ENCODE measurements around the gene PDK2.
A peak's percentile ranks its signal among the peaks of the same experiment; 100 is the strongest.

Gene PDK2

DNA sequence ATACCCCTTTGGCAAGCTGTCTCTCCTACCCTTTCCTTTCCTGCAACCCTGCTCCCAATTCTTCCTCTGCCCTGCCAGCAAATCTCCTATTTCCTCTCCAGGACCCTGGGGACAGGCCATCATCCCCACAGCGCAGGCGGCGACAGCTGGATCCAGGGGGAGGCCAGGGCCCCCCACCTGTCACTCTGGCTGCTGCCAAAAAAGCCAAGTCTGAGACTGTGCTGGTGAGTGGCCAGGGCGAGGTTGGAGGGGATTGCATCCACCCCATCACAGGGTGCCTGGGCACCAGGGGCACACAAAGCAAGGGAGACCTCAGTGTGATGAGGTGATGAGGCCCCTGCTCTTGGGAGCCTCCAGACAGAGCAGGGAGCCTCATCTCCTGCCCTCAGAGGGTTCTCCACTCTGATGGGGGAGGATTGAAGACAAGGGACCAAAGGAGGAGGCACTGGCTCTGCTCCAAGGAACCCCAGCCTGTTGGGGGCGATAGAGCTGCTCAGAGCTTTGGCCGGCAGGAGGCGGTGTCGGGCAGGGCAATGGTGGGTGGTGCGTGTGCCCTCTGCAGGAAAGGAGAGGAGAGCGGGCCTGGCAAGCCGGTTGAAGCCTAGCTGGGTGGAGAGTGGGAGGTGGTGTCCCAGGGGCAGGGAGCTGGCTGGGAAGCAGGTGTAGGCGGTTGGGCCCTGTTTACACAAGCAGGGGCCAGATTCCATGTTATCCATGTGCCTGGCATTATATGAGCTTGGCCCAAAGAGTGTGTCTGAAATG lies 15.6 kb upstream of the PDK2 start:
- no peak for DNase-seq (ENCODE audit: low read depth)

DNA sequence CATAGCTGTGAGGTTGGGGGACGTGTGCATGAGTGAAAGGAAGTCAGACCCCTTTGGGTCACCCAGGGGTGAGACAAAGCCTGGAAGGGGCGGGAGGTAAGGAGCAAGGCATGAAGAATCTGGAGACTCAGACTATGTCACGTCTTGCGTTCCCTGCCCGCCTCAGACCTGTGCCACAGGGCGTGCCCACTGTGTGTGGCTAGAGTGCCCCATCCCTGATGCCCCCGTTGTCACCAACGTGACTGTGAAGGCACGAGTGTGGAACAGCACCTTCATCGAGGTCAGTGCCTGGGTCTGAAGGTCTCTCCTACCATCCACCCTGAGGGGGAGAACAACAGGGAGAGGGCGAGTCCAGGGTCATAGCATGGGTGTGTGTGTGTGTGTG lies 15.1 kb upstream of the PDK2 start:
- DNase-seq (ENCODE audit: low read depth) = no peak

GRCh38 chr17:50080827-50081226 lies 14.3 kb upstream of the PDK2 start:
- DNase-seq (ENCODE audit: low read depth) = no peak

DNA sequence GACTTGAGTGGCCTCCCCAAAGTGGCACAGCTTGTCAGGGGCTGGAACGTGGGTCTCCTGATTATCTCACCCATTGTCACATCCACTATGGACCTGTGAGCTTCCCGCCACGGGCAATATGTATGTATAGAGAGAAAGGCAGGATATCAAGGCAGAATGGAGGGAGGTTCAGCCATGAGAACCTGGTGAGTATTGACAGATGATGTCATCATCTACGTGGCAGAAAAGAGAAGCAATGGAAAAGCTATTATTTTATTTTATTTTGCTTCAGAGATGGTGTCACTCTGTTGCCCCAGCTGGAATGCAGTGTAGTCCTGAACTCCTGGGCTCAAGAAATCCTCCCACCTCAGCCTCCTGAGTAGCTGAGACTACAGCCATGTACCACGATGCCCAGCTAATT lies 13.4 kb upstream of the PDK2 start:
- DNase-seq (ENCODE audit: low read depth) = no peak

DNA sequence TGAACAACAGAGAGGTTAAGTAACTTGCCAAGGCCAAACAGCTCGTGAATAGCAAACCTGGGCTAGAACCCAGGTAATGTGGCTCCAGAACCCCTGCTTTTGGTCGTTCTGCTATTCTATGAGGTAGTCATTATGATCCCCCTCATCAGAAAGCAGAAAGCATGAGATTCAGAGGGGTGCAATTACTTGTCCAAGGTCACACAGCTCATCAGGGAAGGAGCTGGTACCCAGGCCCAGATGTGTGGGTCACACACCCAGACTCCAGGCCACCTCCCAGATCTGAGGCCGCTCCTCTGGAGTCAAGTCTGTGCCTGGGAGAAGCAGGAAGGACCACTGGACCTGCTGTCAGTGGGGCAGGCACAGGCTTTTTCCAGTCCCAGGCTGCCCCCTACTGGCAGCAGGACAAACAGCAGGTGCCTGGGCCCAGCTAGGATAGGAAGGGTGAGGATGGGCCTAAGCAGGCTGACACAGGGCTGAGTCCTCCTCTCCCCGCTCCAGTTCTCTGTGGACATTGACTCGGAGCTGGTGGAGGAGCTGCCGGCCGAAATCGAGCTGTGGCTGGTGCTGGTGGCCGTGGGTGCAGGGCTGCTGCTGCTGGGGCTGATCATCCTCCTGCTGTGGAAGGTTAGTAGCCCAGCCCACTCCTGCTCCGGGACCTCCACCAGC lies 7.8 kb upstream of the PDK2 start:
- peak; percentile 62 for DNase-seq (ENCODE audit: low read depth)

DNA sequence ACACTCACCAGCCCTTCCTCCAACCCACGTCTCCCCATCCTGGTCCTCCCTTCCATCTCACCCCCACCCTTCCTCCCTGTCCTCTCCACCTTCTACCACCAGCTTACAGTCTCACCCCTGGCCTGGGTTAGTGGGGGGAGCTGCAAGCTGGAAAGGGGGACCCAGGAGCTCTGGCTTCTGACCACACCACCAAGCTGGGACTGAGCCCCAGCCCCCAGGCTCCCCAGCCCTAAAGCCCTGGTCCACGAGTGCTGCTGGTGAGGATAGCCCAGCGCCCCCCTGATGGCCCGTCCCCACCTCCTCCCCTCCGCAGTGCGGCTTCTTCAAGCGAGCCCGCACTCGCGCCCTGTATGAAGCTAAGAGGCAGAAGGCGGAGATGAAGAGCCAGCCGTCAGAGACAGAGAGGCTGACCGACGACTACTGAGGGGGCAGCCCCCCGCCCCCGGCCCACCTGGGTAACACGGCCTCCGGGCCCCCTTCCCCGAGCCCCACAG lies 7.2 kb upstream of the PDK2 start:
- DNase-seq (ENCODE audit: low read depth) = no peak

DNA sequence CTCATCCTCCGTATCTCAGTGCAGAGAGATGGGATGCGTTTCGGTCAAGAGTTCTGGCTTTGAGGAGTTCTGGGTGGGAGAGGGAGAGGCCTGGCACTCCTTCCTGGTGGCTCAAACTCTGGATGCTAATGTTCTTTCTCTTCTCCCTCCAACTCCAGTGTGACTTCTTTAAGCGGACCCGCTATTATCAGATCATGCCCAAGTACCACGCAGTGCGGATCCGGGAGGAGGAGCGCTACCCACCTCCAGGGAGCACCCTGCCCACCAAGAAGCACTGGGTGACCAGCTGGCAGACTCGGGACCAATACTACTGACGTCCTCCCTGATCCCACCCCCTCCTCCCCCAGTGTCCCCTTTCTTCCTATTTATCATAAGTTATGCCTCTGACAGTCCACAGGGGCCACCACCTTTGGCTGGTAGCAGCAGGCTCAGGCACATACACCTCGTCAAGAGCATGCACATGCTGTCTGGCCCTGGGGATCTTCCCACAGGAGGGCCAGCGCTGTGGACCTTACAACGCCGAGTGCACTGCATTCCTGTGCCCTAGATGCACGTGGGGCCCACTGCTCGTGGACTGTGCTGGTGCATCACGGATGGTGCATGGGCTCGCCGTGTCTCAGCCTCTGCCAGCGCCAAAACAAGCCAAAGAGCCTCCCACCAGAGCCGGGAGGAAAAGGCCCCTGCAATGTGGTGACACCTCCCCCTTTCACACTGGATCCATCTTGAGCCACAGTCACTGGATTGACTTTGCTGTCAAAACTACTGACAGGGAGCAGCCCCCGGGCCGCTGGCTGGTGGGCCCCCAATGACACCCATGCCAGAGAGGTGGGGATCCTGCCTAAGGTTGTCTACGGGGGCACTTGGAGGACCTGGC lies 6.0 kb upstream of the PDK2 start:
- DNase-seq (ENCODE audit: low read depth) = no peak

DNA sequence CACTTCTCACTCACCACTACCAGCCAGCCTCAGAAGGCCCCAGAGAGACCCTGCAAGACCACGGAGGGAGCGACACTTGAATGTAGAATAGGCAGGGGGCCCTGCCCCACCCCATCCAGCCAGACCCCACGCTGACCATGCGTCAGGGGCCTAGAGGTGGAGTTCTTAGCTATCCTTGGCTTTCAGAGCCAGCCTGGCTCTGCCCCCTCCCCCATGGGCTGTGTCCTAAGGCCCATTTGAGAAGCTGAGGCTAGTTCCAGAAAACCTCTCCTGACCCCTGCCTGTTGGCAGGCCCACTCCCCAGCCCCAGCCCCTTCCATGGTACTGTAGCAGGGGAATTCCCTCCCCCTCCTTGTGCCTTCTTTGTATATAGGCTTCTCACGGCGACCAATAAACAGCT lies 5.1 kb upstream of the PDK2 start:
- DNase-seq (ENCODE audit: low read depth) = no peak

- DNase-seq (ENCODE audit: low read depth) = no peak
These were observed 3.9 kb upstream of the PDK2 start for GRCh38 chr17:50090971-50091917.

- no peak for DNase-seq (ENCODE audit: low read depth)
These were observed 3.2 kb upstream of the PDK2 start for GRCh38 chr17:50091918-50092285.

GRCh38 chr17:50093246-50093645 lies 1.9 kb upstream of the PDK2 start:
- no peak for DNase-seq (ENCODE audit: low read depth)

GRCh38 chr17:50093807-50094206 lies 1.3 kb upstream of the PDK2 start:
- DNase-seq (ENCODE audit: low read depth) = no peak

- DNase-seq (ENCODE audit: low read depth) = peak; percentile 77
These were observed 853 bp upstream of the PDK2 start for GRCh38 chr17:50094243-50094752.

- DNase-seq (ENCODE audit: low read depth) = no peak
These were observed 481 bp downstream of the PDK2 start for GRCh38 chr17:50095626-50096037.

DNA sequence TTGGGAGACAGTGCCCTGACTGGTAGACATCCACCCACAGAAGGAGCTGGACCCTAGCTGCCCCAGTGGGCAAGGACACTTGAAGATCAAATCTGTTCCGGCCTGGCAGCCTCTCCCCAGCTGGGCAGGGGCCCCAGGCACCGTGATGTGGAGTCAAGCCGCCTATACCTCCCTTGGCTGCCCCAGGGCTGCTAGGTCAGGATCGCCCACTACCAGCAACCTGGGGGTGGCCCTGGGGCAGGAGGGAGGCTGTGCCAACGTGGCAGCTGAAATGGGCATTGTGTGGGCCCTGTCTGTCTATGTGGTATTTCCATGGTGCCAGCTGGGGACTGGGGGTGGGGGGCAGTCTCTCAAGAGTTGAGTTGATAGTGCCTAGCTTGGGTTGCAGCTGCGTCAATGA lies 941 bp downstream of the PDK2 start:
- DNase-seq (ENCODE audit: low read depth) = no peak

DNA sequence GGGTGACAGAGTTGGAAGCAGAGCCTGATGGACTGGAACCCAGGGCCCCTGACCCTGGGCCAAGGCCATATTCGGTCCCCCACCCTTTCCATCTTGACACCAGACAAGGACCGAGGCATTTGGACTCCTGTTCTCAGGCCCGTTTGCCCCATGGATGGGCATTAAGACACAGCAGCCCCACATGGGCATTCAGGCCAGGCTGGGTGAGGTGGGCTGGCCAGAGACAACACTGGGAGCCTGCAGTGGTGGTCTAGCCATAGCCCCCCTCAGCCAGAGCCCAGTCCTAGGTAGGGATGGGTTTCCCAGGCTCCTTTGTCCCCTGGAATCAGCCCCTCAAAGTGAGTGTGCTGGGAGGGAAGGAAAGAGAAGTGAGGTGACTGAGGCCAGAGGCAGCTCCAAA lies 1.6 kb downstream of the PDK2 start:
- DNase-seq (ENCODE audit: low read depth) = no peak

GRCh38 chr17:50097455-50097854 lies 2.3 kb downstream of the PDK2 start:
- no peak for DNase-seq (ENCODE audit: low read depth)

DNA sequence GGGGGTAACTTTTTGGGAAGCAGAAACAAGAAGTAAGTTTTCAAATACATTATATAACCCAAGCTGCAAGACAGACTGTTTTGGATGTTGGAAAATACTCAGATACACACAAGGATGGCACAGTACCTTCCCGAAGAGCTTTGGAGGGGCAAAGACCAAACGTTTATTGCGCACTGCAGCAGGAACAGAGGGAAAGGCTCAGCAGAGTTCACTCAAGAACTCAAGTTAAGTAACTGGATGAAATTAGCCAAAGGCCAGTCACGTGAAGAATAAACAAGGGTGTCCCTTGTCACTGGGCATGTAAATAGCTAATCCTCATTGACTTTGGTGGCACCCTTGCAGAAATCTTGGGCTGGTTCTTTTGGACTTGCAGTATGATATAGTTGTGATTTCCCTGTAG lies 2.8 kb downstream of the PDK2 start:
- DNase-seq (ENCODE audit: low read depth) = no peak

- no peak for DNase-seq (ENCODE audit: low read depth)
These were observed 3.4 kb downstream of the PDK2 start for GRCh38 chr17:50098583-50098982.

- DNase-seq (ENCODE audit: low read depth) = no peak
These were observed 3.9 kb downstream of the PDK2 start for GRCh38 chr17:50099003-50099402.

DNA sequence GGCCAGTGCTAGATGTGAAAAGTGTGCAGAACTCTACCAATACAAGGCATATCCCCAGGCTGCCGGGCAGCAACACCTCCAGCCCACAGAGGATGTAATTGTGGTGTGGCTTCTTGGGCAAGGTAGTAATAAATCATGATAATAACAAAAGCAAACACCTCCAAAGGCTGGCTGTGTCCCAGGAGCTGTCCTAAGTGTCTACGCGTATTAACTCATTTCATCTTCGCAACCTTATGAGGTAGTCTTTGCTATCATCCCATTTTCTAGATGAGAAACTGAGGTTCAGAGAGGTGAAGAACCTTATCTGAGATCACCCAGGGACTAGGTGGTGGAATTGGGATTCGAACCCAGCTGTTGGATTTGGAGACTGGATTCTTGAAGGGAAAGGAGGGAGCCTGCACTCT lies 5.3 kb downstream of the PDK2 start:
- DNase-seq (ENCODE audit: low read depth) = no peak

All from fibroblast of gingiva (primary cell).